ENCODE measurements around the gene RPTOR. TPM values are rescaled to one million over a fixed set of nuclear protein-coding genes. Genes with fewer than 3 reads are reported as not detected.

The RPTOR gene
- total RNA-seq, 1 experiment from 2014 or later, result 58.0 TPM

GRCh38 chr17:81000334-81000630 lies 455.6 kb downstream of the RPTOR start:
- intact Hi-C loops (cut with micrococcal nuclease; ENCODE audit: unreplicated experiment) (no loop called here), in situ Hi-C loops (cut with HindIII; ENCODE audit: low pct_unique_long_range_greater_than_20kb, low sequenced_read_pairs) (no loop called here)

GRCh38 chr17:81000631-81001357 lies 456.2 kb downstream of the RPTOR start:
- intact Hi-C loops (cut with micrococcal nuclease; ENCODE audit: unreplicated experiment), result no loop called here
- Histone ChIP-seq H3K4me3 (ENCODE audit: low read depth in 2 of 2, low read length in 2 of 2) (no peak overlapping the region), H3K36me3 (ENCODE audit: control insufficient read depth, insufficient read depth, low read length) (no peaks in the 10 kb centered on the region), H3K4me1 (ENCODE audit: control insufficient read depth, insufficient read depth, low read length) (peaks cover 17% of the 10 kb centered on the region), H3K9me3 (ENCODE audit: control insufficient read depth, insufficient read depth, low read depth, low read length) (no peaks in the 10 kb centered on the region), H3K27me3 (ENCODE audit: control insufficient read depth, insufficient read depth, low read length) (peaks cover 9% of the 10 kb centered on the region), H3K27ac (ENCODE audit: low read length) (no peak overlapping the region)
- ATAC-seq (peak; percentile 2; the same call in 1 of the 2 replicates), DNase-seq (ENCODE audit: low read depth, low spot score) (no peak)
- no TSS peak for BruUV-seq (replicated peaks)
- TF ChIP-seq SIN3A (IDR thresholded peaks at IDR 0.05; ENCODE audit: borderline replicate concordance, insufficient read depth, low read depth, low read length) (no peak), POLR2AphosphoS5 (IDR thresholded peaks at IDR 0.05; ENCODE audit: low read depth, low read length) (no peak), CTCF (IDR thresholded peaks at IDR 0.05) (no peak), REST (IDR thresholded peaks at IDR 0.05; ENCODE audit: insufficient read depth in 1 of 2, low read depth in 2 of 2, low read length in 1 of 2) (no peak), TCF7L2 (IDR thresholded peaks at IDR 0.05; ENCODE audit: low read depth, low read length) (no peak)
- ChIA-PET CTCF (interaction anchor here (0.5 kb wide), 1 partner anchor 1127 kb away, joined by 4 read pairs; no protein-coding TSS in a partner anchor), POLR2A (no interaction called here)
- in situ Hi-C loops (cut with HindIII; ENCODE audit: low pct_unique_long_range_greater_than_20kb, low sequenced_read_pairs), result no loop called here

More at GRCh38 chr17:81000334-81000630, 455.6 kb downstream of the RPTOR start:
- no peak overlapping the region for H3K4me3 ChIP-seq (ENCODE audit: low read depth in 2 of 2, low read length in 2 of 2)
- no peak for DNase-seq (ENCODE audit: low read depth, low spot score)
- H3K4me1 ChIP-seq (ENCODE audit: control insufficient read depth, insufficient read depth, low read length), result peaks cover 17% of the 10 kb centered on the region
- H3K9me3 ChIP-seq (ENCODE audit: control insufficient read depth, insufficient read depth, low read depth, low read length), result no peaks in the 10 kb centered on the region
- TF ChIP-seq TCF7L2 (IDR thresholded peaks at IDR 0.05; ENCODE audit: low read depth, low read length) (no peak), SIN3A (IDR thresholded peaks at IDR 0.05; ENCODE audit: borderline replicate concordance, insufficient read depth, low read depth, low read length) (no peak), POLR2AphosphoS5 (IDR thresholded peaks at IDR 0.05; ENCODE audit: low read depth, low read length) (no peak), CTCF (IDR thresholded peaks at IDR 0.05) (no peak), REST (IDR thresholded peaks at IDR 0.05; ENCODE audit: insufficient read depth in 1 of 2, low read depth in 2 of 2, low read length in 1 of 2) (no peak)
- H3K36me3 ChIP-seq (ENCODE audit: control insufficient read depth, insufficient read depth, low read length), result no peaks in the 10 kb centered on the region
- H3K27me3 ChIP-seq (ENCODE audit: control insufficient read depth, insufficient read depth, low read length), result peaks cover 9% of the 10 kb centered on the region; the same call in 1 of the 2 replicates
- POLR2A ChIA-PET, result no interaction called here
- ATAC-seq, result no peak
- H3K27ac ChIP-seq (ENCODE audit: low read length), result no peak overlapping the region
- CTCF ChIA-PET, result interaction anchor here (0.5 kb wide), 1 partner anchor 1127 kb away, joined by 4 read pairs; no protein-coding TSS in a partner anchor
- no TSS peak for BruUV-seq (replicated peaks)
